IPS DF 4.7 (cell line): ENCODE data around the gene IRS2.
"Not testable (repeated sequence)": the region's sequence is repeated elsewhere in the genome, so short reads cannot be mapped to it uniquely, and the experiment has no call there.

Experiments
- DNase-seq: peaks from one replicate; pipeline ENCODE4 v3.0.0-alpha.2; 2013; ENCODE audit warnings: low spot score; ENCODE audit errors: extremely low read depth

The IRS2 gene

GRCh38 chr13:109734002-109734785 is 52.2 kb downstream of the IRS2 start:
- DNase-seq = no peak

- no peak for DNase-seq
These were observed 52.8 kb downstream of the IRS2 start for GRCh38 chr13:109733550-109733949.

GRCh38 chr13:109732470-109733170 is 53.8 kb downstream of the IRS2 start:
- not testable (repeated sequence) for DNase-seq

GRCh38 chr13:109730812-109731335 is 55.5 kb downstream of the IRS2 start:
- DNase-seq = no peak

- no peak for DNase-seq
These were observed 57.3 kb downstream of the IRS2 start for GRCh38 chr13:109728791-109729731.

DNA sequence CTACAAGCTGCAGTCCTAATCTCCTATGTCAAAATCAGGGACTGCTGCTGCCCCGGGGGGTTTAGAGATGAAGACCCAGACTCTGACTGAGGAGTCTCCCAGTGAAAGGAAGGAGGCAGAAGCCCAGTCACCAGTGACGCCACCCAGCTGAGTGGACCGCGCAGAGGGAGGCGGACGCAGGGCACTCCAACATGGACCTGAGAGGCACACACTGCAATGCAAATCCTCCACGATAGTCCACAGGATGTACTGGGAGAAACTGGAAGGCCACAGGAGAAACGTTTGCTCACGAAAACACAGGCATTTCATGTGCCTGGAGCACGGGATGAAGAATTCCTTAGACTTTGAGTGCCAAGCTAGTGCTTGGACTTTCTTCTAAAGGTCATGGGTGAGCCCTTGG is 58.3 kb downstream of the IRS2 start:
- no peak for DNase-seq

DNA sequence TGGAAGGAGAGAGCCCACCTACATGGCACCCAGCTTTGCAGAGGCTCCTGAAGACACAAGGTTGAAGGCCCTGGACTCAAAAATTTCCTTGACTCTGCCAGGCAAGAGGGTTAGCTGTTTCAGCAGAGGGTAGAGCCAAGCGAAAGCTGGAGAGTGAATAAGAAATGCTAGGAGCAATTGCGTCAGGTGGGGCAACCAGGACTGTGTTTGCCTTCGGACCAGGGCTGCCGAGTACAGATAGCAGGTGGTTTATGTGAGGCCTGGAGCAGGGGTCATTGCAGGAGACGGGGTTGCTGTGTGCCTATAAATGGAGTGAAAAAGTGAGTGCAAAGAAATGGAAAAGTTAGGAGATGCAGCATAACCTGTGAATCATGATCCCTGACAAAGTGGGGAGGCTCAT is 59.1 kb downstream of the IRS2 start:
- DNase-seq = no peak

- no peak for DNase-seq
These were observed 60.3 kb downstream of the IRS2 start for GRCh38 chr13:109725995-109726637.

DNA sequence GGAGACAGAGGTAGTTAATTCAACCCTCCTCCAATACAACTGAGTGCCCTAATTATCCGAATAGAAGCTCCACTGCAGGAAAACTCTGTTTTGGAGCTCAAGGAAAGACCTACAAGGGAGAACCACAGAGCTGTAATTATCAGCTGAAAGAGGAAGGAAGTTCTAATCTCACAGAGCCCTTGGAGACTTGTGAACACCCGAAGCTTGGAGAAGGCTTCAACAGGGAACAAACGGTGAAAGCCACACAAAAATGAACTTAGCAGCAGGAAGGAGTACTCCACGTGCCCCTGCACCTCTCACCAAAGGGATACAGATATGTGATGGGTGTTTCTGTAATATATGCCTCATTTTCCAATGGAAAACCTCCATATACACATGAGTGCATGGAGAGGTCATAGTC is 61.1 kb downstream of the IRS2 start:
- no peak for DNase-seq

DNA sequence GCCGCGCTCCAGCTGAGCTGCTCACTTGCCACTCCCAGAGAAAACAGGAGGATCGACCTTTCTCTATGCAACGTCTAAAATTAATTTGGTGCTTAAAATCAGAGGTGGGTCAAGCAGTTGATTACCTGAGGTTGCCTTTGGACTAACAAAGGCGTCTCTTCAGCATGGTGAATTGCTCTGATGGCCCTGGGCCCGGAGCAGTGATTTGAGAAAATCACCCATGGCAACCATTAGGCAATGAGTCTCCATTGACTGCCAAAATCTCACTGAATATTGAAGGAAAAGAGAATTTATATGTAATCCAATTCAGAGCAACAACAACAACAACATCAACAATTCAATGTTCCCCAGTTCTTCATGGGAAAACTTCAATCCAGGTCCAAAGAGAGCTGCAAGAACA is 61.8 kb downstream of the IRS2 start:
- DNase-seq = no peak

- DNase-seq = no peak
These were observed 63.3 kb downstream of the IRS2 start for GRCh38 chr13:109723046-109723445.

- DNase-seq = no peak
These were observed 64.3 kb downstream of the IRS2 start for GRCh38 chr13:109722068-109722467.

DNA sequence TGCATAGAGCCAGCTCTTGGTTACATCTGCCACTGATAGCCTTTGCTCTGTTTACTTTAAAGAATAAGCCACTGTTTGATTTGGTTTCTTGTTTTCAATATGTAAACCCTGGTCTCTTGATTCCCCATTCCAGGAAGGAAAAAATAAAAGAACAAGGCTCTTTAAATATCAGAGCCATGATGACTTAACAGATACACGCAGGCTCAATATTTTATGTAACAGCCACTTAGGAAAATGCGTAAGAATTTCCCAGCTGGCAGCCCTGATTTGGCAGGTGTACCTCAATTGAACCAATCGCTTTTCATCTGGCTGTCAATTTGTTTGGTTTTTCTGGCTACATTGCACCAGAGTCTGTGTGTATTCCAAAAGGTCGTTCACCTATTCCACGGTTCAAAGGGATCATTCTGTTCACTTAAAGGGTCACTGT is 65.6 kb downstream of the IRS2 start:
- DNase-seq = no peak

DNA sequence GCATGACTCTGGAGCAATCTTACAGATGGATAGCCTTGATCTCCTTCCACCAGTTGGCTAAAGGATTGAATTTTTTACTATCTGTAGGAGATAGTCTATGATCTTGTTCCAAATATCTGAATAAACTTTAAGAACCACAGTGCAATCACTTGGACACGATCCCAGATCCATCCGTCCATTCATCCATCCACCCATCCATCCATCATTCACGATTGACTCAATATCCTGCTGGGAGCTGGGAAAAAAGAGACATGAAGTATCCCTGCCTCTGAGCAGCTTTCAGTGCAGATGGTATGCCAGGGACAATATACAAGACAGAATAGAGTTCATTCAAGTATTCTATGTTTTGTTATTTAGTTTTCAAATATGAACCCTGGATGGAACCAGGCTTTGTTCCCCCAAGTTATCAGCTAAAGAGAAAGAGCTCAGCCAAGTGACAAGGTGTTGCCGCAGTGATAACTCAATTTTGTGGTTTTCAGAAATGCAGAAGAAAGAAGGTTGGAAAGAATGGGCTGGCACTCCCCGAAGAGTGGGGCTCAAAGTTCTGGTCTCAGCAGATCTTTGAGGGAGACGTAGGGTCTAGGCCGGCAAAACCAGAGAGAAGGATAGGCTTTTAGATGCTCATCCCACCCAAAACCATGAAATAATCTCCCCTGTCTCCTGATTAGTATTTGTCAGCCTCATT is 66.3 kb downstream of the IRS2 start:
- no peak for DNase-seq

- no peak for DNase-seq
These were observed 67.7 kb downstream of the IRS2 start for GRCh38 chr13:109718726-109719125.

GRCh38 chr13:109717686-109718085 is 68.7 kb downstream of the IRS2 start:
- no peak for DNase-seq

DNA sequence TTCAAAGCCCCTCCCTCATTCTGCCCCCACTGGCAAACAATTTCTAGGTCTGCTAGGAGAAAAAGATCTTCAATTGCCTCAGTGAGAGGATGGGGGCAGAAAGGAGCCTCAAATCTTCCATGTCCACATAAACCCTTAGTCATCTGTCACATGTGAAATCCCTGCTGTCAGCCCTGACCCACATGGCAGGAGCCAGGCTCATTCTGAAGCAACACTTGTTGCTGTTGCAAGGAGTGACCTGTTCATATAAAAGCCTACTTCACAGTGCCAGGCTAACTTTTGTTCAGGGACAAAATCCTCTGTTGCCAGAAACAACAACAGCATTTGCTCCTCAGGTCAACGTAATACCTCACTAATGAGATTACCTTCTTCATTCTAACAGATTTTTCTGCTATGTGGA is 70.5 kb downstream of the IRS2 start:
- DNase-seq = no peak

DNA sequence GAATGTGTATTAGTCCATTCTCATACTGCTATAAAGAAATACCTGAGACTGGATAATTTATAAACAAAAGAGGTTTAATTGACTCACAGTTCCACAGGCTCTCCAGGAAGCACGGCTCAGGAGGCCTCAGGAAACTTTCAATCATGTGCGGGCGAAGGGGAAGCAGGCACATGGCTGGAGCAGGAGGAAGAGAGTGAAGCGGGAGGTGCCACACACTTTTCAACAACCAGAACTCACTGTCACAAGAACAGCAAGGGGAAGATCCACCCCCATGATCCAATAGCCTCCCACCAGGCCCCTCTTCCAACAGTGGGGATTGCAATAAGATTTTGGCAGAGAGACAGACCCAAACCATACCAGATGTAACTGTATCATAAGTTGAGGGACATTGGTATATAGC is 72.7 kb downstream of the IRS2 start:
- DNase-seq = no peak

DNA sequence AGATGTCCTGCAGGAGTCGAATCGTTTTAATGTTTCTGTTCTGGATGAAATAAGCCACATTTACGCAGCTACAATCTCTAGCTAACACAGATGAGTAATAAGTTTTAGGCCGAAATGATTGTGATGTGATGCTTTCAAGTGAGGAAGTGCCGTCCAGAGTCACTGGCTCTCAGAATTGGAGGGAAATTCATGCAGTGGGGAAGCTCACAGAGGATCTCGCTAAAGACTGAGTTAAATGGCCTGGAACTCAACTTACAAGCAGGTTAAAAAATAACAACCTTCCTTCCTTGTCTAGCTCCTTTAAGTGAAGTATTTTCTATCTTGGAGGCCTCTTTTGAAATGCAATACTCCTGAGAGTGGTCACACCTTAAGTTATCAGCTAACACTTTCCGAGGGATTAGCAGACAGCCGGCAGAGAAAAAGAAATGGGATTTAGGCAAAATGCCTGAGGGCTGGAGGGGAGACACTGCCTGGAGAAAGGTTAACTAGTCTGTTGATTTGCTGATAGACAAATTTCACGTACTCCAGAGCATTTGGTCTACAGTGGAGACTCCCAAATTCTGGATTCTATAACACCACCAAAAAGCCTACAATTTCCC is 74.2 kb downstream of the IRS2 start:
- DNase-seq = no peak
